ENCODE results near the gene DNAJC27.

The DNAJC27 gene

GRCh38 chr2:24993406-24994145 is 21.8 kb upstream of the DNAJC27 start:
- Histone ChIP-seq H3K27me3 (ENCODE audit: control insufficient read depth, insufficient read depth, low read length) (no peaks in the 10 kb centered on the region), H3K4me3 (ENCODE audit: low read depth, low read length) (no peak overlapping the region), H3K27ac (ENCODE audit: low read depth, low read length) (no peak overlapping the region), H3K4me1 (ENCODE audit: control insufficient read depth, insufficient read depth, low read length) (no peaks in the 10 kb centered on the region), H3K36me3 (ENCODE audit: control insufficient read depth, insufficient read depth, low read length) (no peaks in the 10 kb centered on the region), H3K9me3 (ENCODE audit: control insufficient read depth, insufficient read depth, low read depth, low read length) (peaks cover 6% of the 10 kb centered on the region; the same call in 1 of the 2 replicates), H3K9ac (ENCODE audit: low read length) (no peak overlapping the region)

GRCh38 chr2:24986372-24986771 is 14.6 kb upstream of the DNAJC27 start:
- Histone ChIP-seq H3K9me3 (ENCODE audit: control insufficient read depth, insufficient read depth, low read depth, low read length) (peaks cover 6% of the 10 kb centered on the region; the same call in 1 of the 2 replicates), H3K36me3 (ENCODE audit: control insufficient read depth, insufficient read depth, low read length) (no peaks in the 10 kb centered on the region), H3K9ac (ENCODE audit: low read length) (no peak overlapping the region), H3K27ac (ENCODE audit: low read depth, low read length) (no peak overlapping the region), H3K4me3 (ENCODE audit: low read depth, low read length) (no peak overlapping the region), H3K27me3 (ENCODE audit: control insufficient read depth, insufficient read depth, low read length) (no peaks in the 10 kb centered on the region), H3K4me1 (ENCODE audit: control insufficient read depth, insufficient read depth, low read length) (peaks cover 8% of the 10 kb centered on the region)

GRCh38 chr2:24985511-24985910 is 13.8 kb upstream of the DNAJC27 start:
- H3K4me1 ChIP-seq (ENCODE audit: control insufficient read depth, insufficient read depth, low read length): peaks cover 8% of the 10 kb centered on the region
- H3K36me3 ChIP-seq (ENCODE audit: control insufficient read depth, insufficient read depth, low read length): no peaks in the 10 kb centered on the region
- H3K27me3 ChIP-seq (ENCODE audit: control insufficient read depth, insufficient read depth, low read length): no peaks in the 10 kb centered on the region
- no peak overlapping the region for H3K4me3 ChIP-seq (ENCODE audit: low read depth, low read length)
- H3K9me3 ChIP-seq (ENCODE audit: control insufficient read depth, insufficient read depth, low read depth, low read length): 0 out of 2 replicates have a peak, but pooled peaks cover under 1% of the 10 kb centered on the region
- H3K9ac ChIP-seq (ENCODE audit: low read length): no peak overlapping the region
- no peak overlapping the region for H3K27ac ChIP-seq (ENCODE audit: low read depth, low read length)

GRCh38 chr2:24984912-24985311 is 13.2 kb upstream of the DNAJC27 start:
- no peak overlapping the region for H3K9ac ChIP-seq (ENCODE audit: low read length)
- no peaks in the 10 kb centered on the region for H3K36me3 ChIP-seq (ENCODE audit: control insufficient read depth, insufficient read depth, low read length)
- no peaks in the 10 kb centered on the region for H3K9me3 ChIP-seq (ENCODE audit: control insufficient read depth, insufficient read depth, low read depth, low read length)
- no peak overlapping the region for H3K27ac ChIP-seq (ENCODE audit: low read depth, low read length)
- H3K4me3 ChIP-seq (ENCODE audit: low read depth, low read length): no peak overlapping the region
- H3K27me3 ChIP-seq (ENCODE audit: control insufficient read depth, insufficient read depth, low read length): no peaks in the 10 kb centered on the region
- peaks cover 8% of the 10 kb centered on the region for H3K4me1 ChIP-seq (ENCODE audit: control insufficient read depth, insufficient read depth, low read length)

- Histone ChIP-seq H3K27me3 (ENCODE audit: control insufficient read depth, insufficient read depth, low read length) (no peaks in the 10 kb centered on the region), H3K4me1 (ENCODE audit: control insufficient read depth, insufficient read depth, low read length) (peaks cover 8% of the 10 kb centered on the region), H3K9me3 (ENCODE audit: control insufficient read depth, insufficient read depth, low read depth, low read length) (0 out of 2 replicates have a peak, but pooled peaks cover 2% of the 10 kb centered on the region)
These were observed 9.8 kb upstream of the DNAJC27 start for GRCh38 chr2:24981411-24982136.

GRCh38 chr2:24978661-24979060 is 6.9 kb upstream of the DNAJC27 start:
- Histone ChIP-seq H3K4me1 (ENCODE audit: control insufficient read depth, insufficient read depth, low read length) (no peaks in the 10 kb centered on the region), H3K4me3 (ENCODE audit: low read depth, low read length) (no peak overlapping the region), H3K27ac (ENCODE audit: low read depth, low read length) (no peak overlapping the region)

More at GRCh38 chr2:24981411-24982136, 9.8 kb upstream of the DNAJC27 start:
- no peak overlapping the region for H3K27ac ChIP-seq (ENCODE audit: low read depth, low read length)
- no peaks in the 10 kb centered on the region for H3K36me3 ChIP-seq (ENCODE audit: control insufficient read depth, insufficient read depth, low read length)
- H3K9ac ChIP-seq (ENCODE audit: low read length): no peak overlapping the region
- no peak overlapping the region for H3K4me3 ChIP-seq (ENCODE audit: low read depth, low read length)

GRCh38 chr2:24977631-24978030 is 5.9 kb upstream of the DNAJC27 start:
- Histone ChIP-seq H3K4me1 (ENCODE audit: control insufficient read depth, insufficient read depth, low read length) (no peaks in the 10 kb centered on the region), H3K9ac (ENCODE audit: low read length) (no peak overlapping the region), H3K27me3 (ENCODE audit: control insufficient read depth, insufficient read depth, low read length) (no peaks in the 10 kb centered on the region), H3K4me3 (ENCODE audit: low read depth, low read length) (no peak overlapping the region), H3K9me3 (ENCODE audit: control insufficient read depth, insufficient read depth, low read depth, low read length) (0 out of 2 replicates have a peak, but pooled peaks cover 2% of the 10 kb centered on the region), H3K36me3 (ENCODE audit: control insufficient read depth, insufficient read depth, low read length) (no peaks in the 10 kb centered on the region), H3K27ac (ENCODE audit: low read depth, low read length) (no peak overlapping the region)

More at GRCh38 chr2:24978661-24979060, 6.9 kb upstream of the DNAJC27 start:
- no peak overlapping the region for H3K9ac ChIP-seq (ENCODE audit: low read length)
- H3K27me3 ChIP-seq (ENCODE audit: control insufficient read depth, insufficient read depth, low read length): no peaks in the 10 kb centered on the region
- 0 out of 2 replicates have a peak, but pooled peaks cover 2% of the 10 kb centered on the region for H3K9me3 ChIP-seq (ENCODE audit: control insufficient read depth, insufficient read depth, low read depth, low read length)
- no peaks in the 10 kb centered on the region for H3K36me3 ChIP-seq (ENCODE audit: control insufficient read depth, insufficient read depth, low read length)

GRCh38 chr2:24973812-24974211 is 2.1 kb upstream of the DNAJC27 start:
- Histone ChIP-seq H3K4me3 (ENCODE audit: low read depth, low read length) (no peak overlapping the region), H3K9ac (ENCODE audit: low read length) (no peak overlapping the region), H3K4me1 (ENCODE audit: control insufficient read depth, insufficient read depth, low read length) (no peaks in the 10 kb centered on the region), H3K27ac (ENCODE audit: low read depth, low read length) (no peak overlapping the region), H3K27me3 (ENCODE audit: control insufficient read depth, insufficient read depth, low read length) (no peaks in the 10 kb centered on the region), H3K36me3 (ENCODE audit: control insufficient read depth, insufficient read depth, low read length) (no peaks in the 10 kb centered on the region), H3K9me3 (ENCODE audit: control insufficient read depth, insufficient read depth, low read depth, low read length) (0 out of 2 replicates have a peak, but pooled peaks cover 2% of the 10 kb centered on the region)

- Histone ChIP-seq H3K9ac (ENCODE audit: low read length) (peak overlapping the region; percentile 92), H3K4me3 (ENCODE audit: low read depth, low read length) (peak overlapping the region; percentile 93), H3K27ac (ENCODE audit: low read depth, low read length) (peak overlapping the region; percentile 95), H3K9me3 (ENCODE audit: control insufficient read depth, insufficient read depth, low read depth, low read length) (0 out of 2 replicates have a peak, but pooled peaks cover 2% of the 10 kb centered on the region), H3K27me3 (ENCODE audit: control insufficient read depth, insufficient read depth, low read length) (no peaks in the 10 kb centered on the region), H3K4me1 (ENCODE audit: control insufficient read depth, insufficient read depth, low read length) (no peaks in the 10 kb centered on the region), H3K36me3 (ENCODE audit: control insufficient read depth, insufficient read depth, low read length) (no peaks in the 10 kb centered on the region)
These were observed 683 bp upstream of the DNAJC27 start for GRCh38 chr2:24972315-24972961.

GRCh38 chr2:24971286-24971535 is 544 bp downstream of the DNAJC27 start:
- Histone ChIP-seq H3K4me1 (ENCODE audit: control insufficient read depth, insufficient read depth, low read length) (no peaks in the 10 kb centered on the region), H3K9ac (ENCODE audit: low read length) (peak overlapping the region; percentile 92), H3K27ac (ENCODE audit: low read depth, low read length) (peak overlapping the region; percentile 95), H3K36me3 (ENCODE audit: control insufficient read depth, insufficient read depth, low read length) (peaks cover 5% of the 10 kb centered on the region), H3K4me3 (ENCODE audit: low read depth, low read length) (peak overlapping the region; percentile 93), H3K27me3 (ENCODE audit: control insufficient read depth, insufficient read depth, low read length) (no peaks in the 10 kb centered on the region), H3K9me3 (ENCODE audit: control insufficient read depth, insufficient read depth, low read depth, low read length) (no peaks in the 10 kb centered on the region)
